ENCODE data around the gene TTC3. TPM values are rescaled to one million over a fixed set of nuclear protein-coding genes. Genes with fewer than 3 reads are reported as not detected.
"Not testable (repeated sequence)": the region's sequence is repeated elsewhere in the genome, so short reads cannot be mapped to it uniquely, and the experiment has no call there.

Gene TTC3
- total RNA-seq, 2 experiments from 2014 or later: 75.4 to 85.6 TPM

DNA sequence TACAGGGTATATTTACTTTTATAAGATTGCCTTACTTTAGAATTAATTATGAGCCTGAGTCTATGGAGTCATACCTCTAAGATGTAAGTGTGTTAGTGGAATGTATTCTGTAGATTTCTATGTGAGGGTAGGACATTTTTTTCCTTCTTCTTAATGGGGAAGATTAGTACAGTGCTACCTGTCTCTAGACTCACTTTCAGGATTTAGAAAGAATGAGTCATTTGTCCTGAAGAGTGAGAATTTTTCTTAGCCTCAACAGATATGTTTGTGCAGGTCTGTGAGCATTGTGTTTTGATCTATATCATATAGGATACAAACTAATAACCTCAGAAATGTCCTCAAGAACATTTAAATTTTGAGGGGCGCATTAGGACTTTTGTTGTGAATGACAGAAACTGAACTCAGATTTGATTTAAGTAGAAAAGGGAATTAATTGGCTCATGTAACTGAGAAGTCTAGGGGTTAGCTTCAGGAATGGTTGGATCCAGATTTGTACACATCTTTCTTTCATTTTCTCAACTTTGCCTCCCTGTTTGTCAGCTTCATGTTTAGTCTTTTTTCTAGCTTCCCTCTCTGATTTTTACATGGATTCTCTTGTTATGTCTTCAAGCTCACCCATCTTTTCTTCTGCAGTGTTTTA lies 45.3 kb downstream of the TTC3 start:
- ATAC-seq (ENCODE audit: low read depth): no peak
- Mint-ChIP-seq H3K4me3 (no peak overlapping the region), H3K27me3 (no peaks in the 10 kb centered on the region), H3K9me3 (peaks cover 3% of the 10 kb centered on the region), H3K27ac (no peak overlapping the region), H3K4me1 (peaks cover 12% of the 10 kb centered on the region), H3K36me3 (peaks cover 27% of the 10 kb centered on the region)
- POLR2A ChIA-PET: no interaction called here
- no peak for DNase-seq

DNA sequence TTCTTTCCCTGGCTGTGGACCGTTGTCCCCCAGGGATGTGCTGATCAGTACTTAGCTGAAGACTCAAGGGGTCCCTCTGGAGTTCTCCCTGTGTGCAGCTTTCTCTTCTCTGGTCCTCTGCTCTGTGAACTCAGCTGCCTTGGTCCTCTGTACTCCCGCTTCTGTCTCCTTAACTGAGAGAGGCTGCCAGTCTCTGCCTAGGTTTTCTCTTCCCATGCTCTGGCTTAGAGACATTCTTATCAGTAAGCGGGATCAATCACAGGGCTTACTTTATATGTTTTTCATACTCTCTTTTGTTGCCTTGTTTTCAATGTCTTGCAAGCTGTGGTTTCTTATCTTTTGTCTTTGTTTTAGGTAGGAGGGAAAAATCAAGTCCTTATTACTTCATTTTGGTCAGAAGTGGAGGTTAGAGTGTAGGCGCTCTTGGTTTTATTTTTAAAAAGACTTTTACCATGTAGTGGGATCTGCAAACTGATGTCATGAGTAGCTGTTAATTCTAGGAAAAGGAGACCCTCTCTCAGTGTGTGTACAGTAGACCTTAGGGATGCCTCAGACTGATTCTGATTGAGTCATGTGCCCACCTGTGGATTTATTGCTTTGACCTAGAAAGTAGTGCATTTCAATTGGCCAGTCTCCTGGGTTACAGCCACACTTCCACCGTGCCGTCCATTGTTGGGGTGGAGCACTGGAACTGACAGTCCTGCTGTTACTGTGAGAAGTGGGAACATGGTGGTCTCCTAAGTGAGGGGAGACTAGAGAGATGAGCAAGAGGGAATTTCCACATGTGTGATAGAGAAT lies 46.6 kb downstream of the TTC3 start:
- DNase-seq: no peak
- no peak overlapping the region for H3K27ac Mint-ChIP-seq
- peaks cover 12% of the 10 kb centered on the region for H3K4me1 Mint-ChIP-seq
- no peak overlapping the region for H3K4me3 Mint-ChIP-seq
- peaks cover 26% of the 10 kb centered on the region for H3K36me3 Mint-ChIP-seq
- H3K9me3 Mint-ChIP-seq: no peaks in the 10 kb centered on the region
- no peak for ATAC-seq (ENCODE audit: low read depth)
- POLR2A ChIA-PET: no interaction called here
- H3K27me3 Mint-ChIP-seq: no peaks in the 10 kb centered on the region

DNA sequence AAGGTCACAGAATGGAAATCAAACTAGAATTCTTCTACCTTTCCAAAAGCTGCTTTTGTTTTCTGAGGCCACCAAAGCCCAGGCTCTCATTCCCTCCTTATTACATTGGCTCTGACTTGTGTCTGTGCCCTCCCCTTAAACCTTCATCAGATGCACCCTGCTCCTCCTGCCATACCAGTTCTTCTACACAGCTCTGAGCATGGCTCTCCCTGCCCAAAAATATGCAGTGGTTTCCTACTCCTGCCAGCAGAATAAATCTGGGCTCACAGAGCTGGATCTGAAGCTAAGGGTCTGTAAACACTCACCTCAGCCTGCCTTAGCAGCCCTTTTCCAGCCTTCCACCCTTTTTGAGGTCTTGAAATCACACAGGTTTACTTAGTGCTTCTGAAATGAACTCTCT lies 55.0 kb downstream of the TTC3 start:
- DNase-seq (no peak), ATAC-seq (ENCODE audit: low read depth) (no peak)
- H3K4me1 Mint-ChIP-seq: no peaks in the 10 kb centered on the region
- no peak overlapping the region for H3K27ac Mint-ChIP-seq
- H3K27me3 Mint-ChIP-seq: no peaks in the 10 kb centered on the region
- peaks cover 16% of the 10 kb centered on the region for H3K36me3 Mint-ChIP-seq
- H3K4me3 Mint-ChIP-seq: no peak overlapping the region
- H3K9me3 Mint-ChIP-seq: no peaks in the 10 kb centered on the region
- POLR2A ChIA-PET: no interaction called here

DNA sequence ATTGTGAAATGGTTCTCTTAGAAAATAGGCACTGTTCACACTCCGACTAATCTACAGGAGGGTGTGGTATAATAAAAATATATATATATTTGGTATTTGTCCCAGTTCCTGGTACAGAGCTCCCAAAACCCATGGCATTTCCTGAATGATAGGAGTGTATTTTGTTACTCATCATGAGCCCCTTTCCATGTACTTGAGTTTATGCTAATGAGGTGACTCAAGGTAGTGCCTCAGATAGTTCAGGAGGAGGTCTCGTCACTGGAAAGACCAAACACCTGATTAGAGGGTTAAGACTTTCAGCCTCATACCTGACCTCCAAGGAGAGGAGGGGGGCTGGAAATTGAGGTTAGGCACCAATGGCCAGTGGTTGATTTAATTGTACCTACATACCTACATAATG lies 57.9 kb downstream of the TTC3 start:
- Mint-ChIP-seq H3K4me3 (no peak overlapping the region), H3K9me3 (no peaks in the 10 kb centered on the region), H3K4me1 (peaks cover 12% of the 10 kb centered on the region), H3K27ac (no peak overlapping the region), H3K36me3 (peaks cover 15% of the 10 kb centered on the region), H3K27me3 (no peaks in the 10 kb centered on the region)
- no peak for DNase-seq
- no peak for ATAC-seq (ENCODE audit: low read depth)
- POLR2A ChIA-PET: no interaction called here

DNA sequence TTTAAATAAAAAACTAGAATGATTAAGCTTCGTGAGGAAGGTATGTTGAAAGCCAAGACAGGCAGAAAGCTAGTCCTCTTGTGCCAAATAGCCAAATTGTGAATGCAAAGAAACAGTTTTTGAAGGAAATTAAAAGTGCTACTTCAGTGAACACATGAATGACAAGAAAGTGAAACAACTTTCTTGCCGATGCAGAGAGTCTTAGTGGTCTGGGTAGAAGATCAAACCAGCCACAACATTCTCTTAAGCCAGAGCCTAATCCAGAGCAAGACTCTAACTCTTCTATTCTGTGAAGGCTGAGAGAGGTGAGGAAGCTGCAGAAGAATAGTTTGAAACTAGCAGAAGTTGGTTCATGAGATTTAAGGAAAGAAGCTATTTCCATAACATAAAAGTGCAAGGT lies 63.2 kb downstream of the TTC3 start:
- Mint-ChIP-seq H3K27ac (peak overlapping the region; percentile 75), H3K4me1 (peaks cover 26% of the 10 kb centered on the region), H3K27me3 (no peaks in the 10 kb centered on the region), H3K9me3 (no peaks in the 10 kb centered on the region), H3K36me3 (peaks cover 22% of the 10 kb centered on the region), H3K4me3 (peak overlapping the region; percentile 78)
- ATAC-seq (ENCODE audit: low read depth): peak; percentile 90
- POLR2A ChIA-PET: no interaction called here
- DNase-seq: no peak

DNA sequence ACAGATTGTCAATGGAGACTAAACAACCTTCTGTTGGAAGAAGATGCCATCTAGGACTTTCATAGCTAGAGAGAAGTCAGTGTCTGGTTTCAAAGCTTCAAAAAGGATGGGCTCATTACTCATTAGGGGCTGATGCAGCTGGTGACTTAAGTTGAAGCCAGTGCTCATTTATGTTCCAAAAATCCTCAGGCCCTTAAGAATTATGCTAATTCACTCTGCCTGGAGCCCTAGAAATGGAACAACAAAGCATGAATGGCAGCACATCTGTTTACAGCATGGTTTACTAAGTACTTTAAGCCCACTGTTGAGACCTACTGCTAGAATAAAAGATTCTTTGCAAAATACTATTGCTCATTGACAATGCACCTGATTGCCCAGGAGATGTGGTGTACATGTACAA lies 63.7 kb downstream of the TTC3 start:
- no peaks in the 10 kb centered on the region for H3K27me3 Mint-ChIP-seq
- peaks cover 26% of the 10 kb centered on the region for H3K4me1 Mint-ChIP-seq
- H3K4me3 Mint-ChIP-seq: peak overlapping the region; percentile 78
- H3K36me3 Mint-ChIP-seq: peaks cover 25% of the 10 kb centered on the region
- ATAC-seq (ENCODE audit: low read depth): no peak
- peak overlapping the region; percentile 75 for H3K27ac Mint-ChIP-seq
- no peaks in the 10 kb centered on the region for H3K9me3 Mint-ChIP-seq
- POLR2A ChIA-PET: interaction anchor here (0.9 kb wide), 1 partner anchor 120 kb away, joined by 3 read pairs; no protein-coding TSS in a partner anchor
- no peak for DNase-seq

DNA sequence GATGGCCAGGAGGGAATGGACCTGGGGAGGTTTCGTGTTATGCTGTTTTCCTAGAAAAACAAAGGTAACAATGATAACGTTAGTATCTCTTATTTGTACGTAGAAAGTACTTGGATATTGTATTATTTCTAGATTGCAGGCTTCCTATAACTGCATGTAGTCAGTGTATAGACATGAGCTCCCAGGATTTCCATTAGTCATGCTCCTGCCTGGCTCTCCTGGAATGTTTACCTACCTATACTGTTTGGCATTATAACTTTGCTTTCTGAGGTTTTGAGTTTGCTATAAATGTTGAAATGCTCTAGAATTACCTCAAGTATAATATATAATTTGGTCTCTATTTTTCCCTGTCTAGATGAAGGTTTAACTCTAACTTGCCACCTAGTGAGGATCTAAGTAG lies 66.1 kb downstream of the TTC3 start:
- H3K36me3 Mint-ChIP-seq: peaks cover 33% of the 10 kb centered on the region
- H3K27me3 Mint-ChIP-seq: no peaks in the 10 kb centered on the region
- DNase-seq (no peak), ATAC-seq (ENCODE audit: low read depth) (no peak)
- no peak overlapping the region for H3K4me3 Mint-ChIP-seq
- no peaks in the 10 kb centered on the region for H3K9me3 Mint-ChIP-seq
- H3K27ac Mint-ChIP-seq: no peak overlapping the region
- peaks cover 26% of the 10 kb centered on the region for H3K4me1 Mint-ChIP-seq
- POLR2A ChIA-PET: no interaction called here

DNA sequence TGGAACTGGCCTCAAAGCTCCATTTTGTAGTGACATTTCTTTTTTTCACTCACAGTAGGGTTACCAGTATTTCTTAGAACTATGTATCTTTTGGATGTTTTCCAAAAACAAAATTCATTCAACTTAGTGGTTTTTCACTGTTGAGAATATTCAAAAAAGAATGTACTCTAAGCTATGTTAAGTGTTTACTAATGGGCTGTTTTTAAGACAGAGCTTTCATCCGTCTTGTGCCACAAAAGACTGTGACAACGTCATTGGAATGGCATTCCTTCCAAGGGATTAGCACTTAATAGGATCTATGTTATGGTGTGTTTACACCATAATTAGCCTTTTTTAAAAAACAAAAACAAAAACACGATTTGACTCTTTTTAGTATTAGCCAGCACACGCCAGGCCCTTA lies 66.8 kb downstream of the TTC3 start:
- no peak for DNase-seq
- no peak overlapping the region for H3K4me3 Mint-ChIP-seq
- peaks cover 36% of the 10 kb centered on the region for H3K36me3 Mint-ChIP-seq
- POLR2A ChIA-PET: no interaction called here
- H3K27me3 Mint-ChIP-seq: no peaks in the 10 kb centered on the region
- no peaks in the 10 kb centered on the region for H3K9me3 Mint-ChIP-seq
- no peak for ATAC-seq (ENCODE audit: low read depth)
- no peak overlapping the region for H3K27ac Mint-ChIP-seq
- H3K4me1 Mint-ChIP-seq: peaks cover 23% of the 10 kb centered on the region

DNA sequence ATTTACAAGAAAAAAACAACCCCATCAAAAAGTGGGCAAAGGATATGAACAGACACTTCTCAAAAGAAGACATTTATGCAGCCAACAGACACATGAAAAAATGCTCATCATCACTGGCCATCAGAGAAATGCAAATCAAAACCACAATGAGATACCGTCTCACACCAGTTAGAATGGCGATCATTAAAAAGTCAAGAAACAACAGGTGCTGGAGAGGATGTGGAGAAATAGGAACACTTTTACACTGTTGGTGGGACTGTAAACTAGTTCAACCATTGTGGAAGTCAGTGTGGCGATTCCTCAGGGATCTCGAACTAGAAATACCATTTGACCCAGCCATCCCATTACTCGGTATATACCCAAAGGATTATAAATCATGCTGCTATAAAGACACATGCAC lies 70.3 kb downstream of the TTC3 start:
- POLR2A ChIA-PET; H3K4me1 Mint-ChIP-seq; ATAC-seq (ENCODE audit: low read depth); H3K9me3 Mint-ChIP-seq; H3K4me3 Mint-ChIP-seq; H3K27ac Mint-ChIP-seq; H3K27me3 Mint-ChIP-seq; DNase-seq: not testable (repeated sequence)
- peaks cover 29% of the 10 kb centered on the region for H3K36me3 Mint-ChIP-seq

DNA sequence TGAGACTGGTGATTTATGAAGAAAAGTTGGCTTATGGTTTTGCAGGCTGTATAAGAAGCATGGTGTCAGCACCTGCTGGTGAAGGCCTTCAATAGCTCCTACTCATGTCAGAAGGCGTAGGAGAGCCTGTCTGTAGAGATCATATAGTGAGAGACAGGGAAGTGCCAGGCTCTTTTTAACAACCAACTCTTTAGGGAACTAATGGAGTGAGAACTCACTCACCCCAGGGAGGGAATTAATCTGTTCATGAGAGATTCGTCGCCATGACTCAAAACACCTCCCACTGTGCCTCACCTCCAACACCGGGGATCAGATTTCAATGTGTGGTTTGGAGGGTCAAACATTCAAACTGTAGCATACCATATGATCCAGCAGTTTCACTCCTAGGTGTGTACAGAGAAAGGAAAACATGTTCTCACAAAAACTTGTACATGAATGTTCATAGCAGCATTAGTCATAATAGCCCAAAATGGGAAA lies 72.6 kb downstream of the TTC3 start:
- ATAC-seq (ENCODE audit: low read depth) (no peak), DNase-seq (no peak)
- H3K9me3 Mint-ChIP-seq: no peaks in the 10 kb centered on the region
- peaks cover 40% of the 10 kb centered on the region for H3K36me3 Mint-ChIP-seq
- H3K4me1 Mint-ChIP-seq: peaks cover 9% of the 10 kb centered on the region
- no peak overlapping the region for H3K4me3 Mint-ChIP-seq
- no peaks in the 10 kb centered on the region for H3K27me3 Mint-ChIP-seq
- POLR2A ChIA-PET: no interaction called here
- H3K27ac Mint-ChIP-seq: no peak overlapping the region

DNA sequence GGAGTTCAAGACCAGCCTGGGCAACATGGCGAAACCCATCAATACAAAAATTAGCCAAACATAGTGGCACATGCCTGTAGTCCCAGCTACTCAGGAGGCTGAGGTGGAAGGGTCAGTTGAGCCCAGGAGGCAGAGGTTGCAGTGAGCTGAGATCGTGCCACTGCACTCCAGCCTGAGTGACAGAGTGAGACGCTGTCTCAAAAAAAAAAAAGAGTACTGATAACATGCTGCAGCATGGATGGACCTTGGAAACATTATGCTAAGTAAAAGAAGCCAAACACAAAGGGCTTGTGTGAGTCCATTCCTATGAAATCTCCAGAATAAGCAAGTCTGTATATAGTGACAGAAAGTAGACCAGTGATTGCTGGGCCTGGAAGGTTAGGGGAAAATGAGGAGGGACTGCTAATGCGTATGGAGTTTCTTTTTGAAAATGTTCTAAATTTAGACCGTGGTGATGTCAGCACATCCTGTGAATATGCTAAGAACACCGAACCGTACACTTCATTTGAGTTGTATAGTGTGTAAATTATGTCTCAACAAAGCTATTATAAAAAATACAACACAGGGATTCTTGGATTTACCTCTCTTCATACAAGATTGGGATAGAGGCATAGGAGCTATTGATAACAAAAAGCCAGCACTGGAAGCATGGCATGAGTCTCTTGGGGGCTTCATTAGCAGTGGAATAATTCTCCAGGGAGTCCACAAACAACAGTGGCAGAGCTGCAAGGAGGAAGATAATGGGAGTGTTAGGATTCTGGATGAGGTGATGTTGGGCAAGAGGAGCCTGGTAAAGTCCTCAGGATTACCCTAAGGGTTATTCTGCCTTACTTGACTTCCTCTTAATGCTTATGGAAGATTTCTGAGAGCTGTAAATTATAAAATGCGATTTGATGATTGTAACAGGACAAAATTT lies 73.5 kb downstream of the TTC3 start:
- Mint-ChIP-seq H3K4me3 (no peak overlapping the region), H3K36me3 (peaks cover 37% of the 10 kb centered on the region), H3K27me3 (no peaks in the 10 kb centered on the region), H3K27ac (no peak overlapping the region), H3K4me1 (peaks cover 9% of the 10 kb centered on the region), H3K9me3 (no peaks in the 10 kb centered on the region)
- ATAC-seq (ENCODE audit: low read depth) (no peak), DNase-seq (no peak)
- POLR2A ChIA-PET: no interaction called here

DNA sequence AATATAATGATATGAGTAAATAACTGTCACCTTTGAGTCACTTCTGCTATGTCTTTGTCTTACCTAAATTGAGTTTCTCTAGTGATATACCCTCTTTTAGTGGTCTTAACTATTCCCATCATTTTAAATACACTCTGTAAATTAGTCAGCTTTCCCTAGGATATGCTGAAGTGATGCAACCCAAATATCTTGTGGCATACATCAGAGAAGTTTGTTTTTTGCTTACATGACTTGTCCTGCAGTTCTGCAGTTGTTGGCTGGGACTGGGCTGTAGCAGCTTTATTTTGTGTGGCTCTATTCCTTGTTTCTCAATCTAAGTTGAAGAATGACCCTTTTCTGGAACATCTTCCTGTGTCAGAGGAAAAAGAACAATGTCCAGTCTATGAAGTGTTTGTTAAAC lies 76.4 kb downstream of the TTC3 start:
- Mint-ChIP-seq H3K27ac (no peak overlapping the region), H3K4me3 (no peak overlapping the region), H3K4me1 (peaks cover 9% of the 10 kb centered on the region), H3K27me3 (no peaks in the 10 kb centered on the region), H3K36me3 (peaks cover 25% of the 10 kb centered on the region), H3K9me3 (no peaks in the 10 kb centered on the region)
- DNase-seq: no peak
- POLR2A ChIA-PET: no interaction called here
- no peak for ATAC-seq (ENCODE audit: low read depth)

DNA sequence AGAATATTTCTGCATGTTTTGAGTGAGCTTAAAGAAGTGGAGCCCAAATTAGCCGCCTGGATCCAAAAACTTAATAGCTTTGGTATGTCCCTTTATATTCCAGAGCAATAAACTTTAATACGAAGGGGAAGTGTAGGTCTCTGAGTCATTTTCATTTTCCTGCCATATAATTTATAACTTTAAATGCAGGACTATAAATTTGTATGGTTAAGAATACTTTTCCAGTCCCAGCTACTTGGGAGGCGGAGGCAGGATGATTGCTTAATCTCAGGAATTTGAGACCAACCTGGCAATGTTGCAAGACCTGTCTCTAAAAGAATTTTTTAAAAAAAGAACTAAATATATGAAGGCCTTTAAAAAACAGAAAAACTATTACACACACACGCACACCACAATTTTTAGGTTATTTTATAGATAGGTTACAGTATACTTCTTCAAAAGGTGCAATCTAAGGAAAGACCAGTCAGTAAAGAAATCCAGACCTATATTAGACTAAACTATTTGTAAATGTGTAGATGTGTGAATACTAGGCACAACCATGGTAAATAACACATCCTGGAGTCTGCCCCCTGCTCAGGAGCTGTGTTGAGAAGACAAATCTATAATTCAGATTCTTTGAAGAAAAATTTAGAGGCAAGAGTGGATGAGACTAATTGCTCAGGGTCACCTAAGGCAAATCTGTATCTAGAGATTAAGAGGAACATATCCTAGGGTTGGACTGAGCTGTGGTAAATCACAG lies 80.3 kb downstream of the TTC3 start:
- H3K4me3 Mint-ChIP-seq: no peak overlapping the region
- ATAC-seq (ENCODE audit: low read depth) (no peak), DNase-seq (no peak)
- peaks cover 2% of the 10 kb centered on the region for H3K4me1 Mint-ChIP-seq
- no peak overlapping the region for H3K27ac Mint-ChIP-seq
- POLR2A ChIA-PET: no interaction called here
- H3K36me3 Mint-ChIP-seq: peaks cover 29% of the 10 kb centered on the region
- no peaks in the 10 kb centered on the region for H3K27me3 Mint-ChIP-seq
- H3K9me3 Mint-ChIP-seq: no peaks in the 10 kb centered on the region
